ENCODE measurements around the gene NCOA5. TPM values are rescaled to one million over a fixed set of nuclear protein-coding genes. Genes with fewer than 3 reads are reported as not detected.

The NCOA5 gene
- total and polyA plus RNA-seq, 2 experiments from 2014 or later: 8.4 to 22.8 TPM

DNA sequence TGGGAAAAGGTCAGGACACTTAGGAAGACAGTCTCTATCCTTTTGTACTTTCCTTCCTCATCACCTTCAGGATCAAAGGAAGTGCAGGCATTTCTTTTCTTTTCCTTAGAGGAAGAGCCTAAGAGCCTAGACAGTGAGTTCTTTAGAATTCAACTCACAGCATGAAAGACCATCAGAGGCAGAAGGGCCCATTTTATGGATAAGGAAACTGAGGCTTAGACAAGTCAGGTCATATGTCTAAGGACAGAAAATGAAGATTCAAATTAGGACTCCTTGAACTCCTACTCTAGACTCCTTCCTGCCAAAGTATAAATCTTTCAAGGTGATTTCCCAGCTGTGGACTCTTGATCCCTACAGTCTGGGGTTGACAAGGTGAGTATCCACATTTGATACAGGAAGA lies 39.9 kb downstream of the NCOA5 start:
- H3K27me3 Mint-ChIP-seq (ENCODE audit: insufficient read depth, low read depth, poor library complexity): peaks cover 14% of the 10 kb centered on the region
- Histone ChIP-seq H3K27ac (ENCODE audit: low read depth) (no peak overlapping the region), H3K36me3 (ENCODE audit: insufficient read depth) (no peaks in the 10 kb centered on the region), H4K20me1 (replicated peaks; ENCODE audit: insufficient read depth) (no peaks in the 10 kb centered on the region), H3K79me2 (replicated peaks; ENCODE audit: insufficient read depth) (no peaks in the 10 kb centered on the region), H3K27me3 (ENCODE audit: insufficient read depth) (peaks cover 12% of the 10 kb centered on the region; the same call in 1 of the 2 replicates), H2AFZ (no peak overlapping the region), H3K9me2 (ENCODE audit: insufficient read depth) (no peaks in the 10 kb centered on the region), H3K4me1 (ENCODE audit: insufficient read depth) (no peaks in the 10 kb centered on the region), H3F3A (replicated peaks; ENCODE audit: low read depth) (no peaks in the 10 kb centered on the region), H3K4me2 (no peak overlapping the region), H3K4me3 (no peak overlapping the region)
- ATAC-seq (no peak), DNase-seq (ENCODE audit: low spot score) (no peak)
- no peak overlapping the region for H3K4me3 Mint-ChIP-seq
- no peaks in the 10 kb centered on the region; the same call in 2 of the 3 replicates for H3K36me3 Mint-ChIP-seq (ENCODE audit: low read depth)
- no peaks in the 10 kb centered on the region for H3K9me3 Mint-ChIP-seq
- TF ChIP-seq CTCF (conservative IDR thresholded peaks at IDR 0.05; ENCODE audit: low read depth in 2 of 2) (no peak), STAT1 (IDR thresholded peaks at IDR 0.05; ENCODE audit: unreplicated experiment) (no peak), NANOG (IDR thresholded peaks at IDR 0.05; ENCODE audit: borderline replicate concordance) (no peak), ZNF331 (CRISPR knock-in tag; IDR thresholded peaks at IDR 0.05; ENCODE audit: low read depth) (no peak), JUNB (IDR thresholded peaks at IDR 0.05; ENCODE audit: unreplicated experiment) (no peak), POLR2AphosphoS5 (IDR thresholded peaks at IDR 0.05; ENCODE audit: low read depth) (no peak), EZH2 (IDR thresholded peaks at IDR 0.05; ENCODE audit: low read depth, unreplicated experiment) (no peak), ZNF114 (CRISPR knock-in tag; IDR thresholded peaks at IDR 0.05) (no peak), ZNF462 (CRISPR knock-in tag; IDR thresholded peaks at IDR 0.05) (no peak)
- TF ChIP-seq, protein P1, sequence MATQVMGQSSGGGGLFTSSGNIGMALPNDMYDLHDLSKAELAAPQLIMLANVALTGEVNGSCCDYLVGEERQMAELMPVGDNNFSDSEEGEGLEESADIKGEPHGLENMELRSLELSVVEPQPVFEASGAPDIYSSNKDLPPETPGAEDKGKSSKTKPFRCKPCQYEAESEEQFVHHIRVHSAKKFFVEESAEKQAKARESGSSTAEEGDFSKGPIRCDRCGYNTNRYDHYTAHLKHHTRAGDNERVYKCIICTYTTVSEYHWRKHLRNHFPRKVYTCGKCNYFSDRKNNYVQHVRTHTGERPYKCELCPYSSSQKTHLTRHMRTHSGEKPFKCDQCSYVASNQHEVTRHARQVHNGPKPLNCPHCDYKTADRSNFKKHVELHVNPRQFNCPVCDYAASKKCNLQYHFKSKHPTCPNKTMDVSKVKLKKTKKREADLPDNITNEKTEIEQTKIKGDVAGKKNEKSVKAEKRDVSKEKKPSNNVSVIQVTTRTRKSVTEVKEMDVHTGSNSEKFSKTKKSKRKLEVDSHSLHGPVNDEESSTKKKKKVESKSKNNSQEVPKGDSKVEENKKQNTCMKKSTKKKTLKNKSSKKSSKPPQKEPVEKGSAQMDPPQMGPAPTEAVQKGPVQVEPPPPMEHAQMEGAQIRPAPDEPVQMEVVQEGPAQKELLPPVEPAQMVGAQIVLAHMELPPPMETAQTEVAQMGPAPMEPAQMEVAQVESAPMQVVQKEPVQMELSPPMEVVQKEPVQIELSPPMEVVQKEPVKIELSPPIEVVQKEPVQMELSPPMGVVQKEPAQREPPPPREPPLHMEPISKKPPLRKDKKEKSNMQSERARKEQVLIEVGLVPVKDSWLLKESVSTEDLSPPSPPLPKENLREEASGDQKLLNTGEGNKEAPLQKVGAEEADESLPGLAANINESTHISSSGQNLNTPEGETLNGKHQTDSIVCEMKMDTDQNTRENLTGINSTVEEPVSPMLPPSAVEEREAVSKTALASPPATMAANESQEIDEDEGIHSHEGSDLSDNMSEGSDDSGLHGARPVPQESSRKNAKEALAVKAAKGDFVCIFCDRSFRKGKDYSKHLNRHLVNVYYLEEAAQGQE (IDR thresholded peaks at IDR 0.05; ENCODE audit: unreplicated experiment): no peak
- no peak overlapping the region for H3K27ac Mint-ChIP-seq
- peaks cover 2% of the 10 kb centered on the region; the same call in 2 of the 3 replicates for H3K4me1 Mint-ChIP-seq
